Prostate gland (tissue), 2 donors: ENCODE data around the gene KRT85.

ENCODE experiments used
- CTCF ChIP-seq, 4 experiments: fragments of 200-600 bp in 2 of 4; fragments of 450-650 bp in 2 of 4; sonication (generic) in 2 of 4; IDR thresholded peaks; 1 replicate in 3 of 4; 2 replicates in 1 of 4; pipeline ENCODE4 v1.5.1; 2016 to 2019; ENCODE audit warnings: antibody characterized with exemption in 4 of 4, mild to moderate bottlenecking in 2 of 4, moderate library complexity in 2 of 4
- POLR2A ChIP-seq: fragments of 450-650 bp; IDR thresholded peaks from one replicate; pipeline ENCODE4 v1.6.1; 2016; ENCODE audit warnings: antibody characterized with exemption, mild to moderate bottlenecking
- POLR2AphosphoS5 ChIP-seq: sonication (generic); formaldehyde crosslinking; IDR thresholded peaks from one replicate; pipeline ENCODE4 v1.6.1; 2017; ENCODE audit warnings: antibody characterized with exemption

- TF ChIP-seq CTCF (IDR thresholded peaks at IDR 0.05) (no peak), POLR2A (no peak), POLR2AphosphoS5 (no peak)
These were observed 46.4 kb downstream of the KRT85 start, which contains the start of gene KRT83 for GRCh38 chr12:52320784-52321400.
